Coronary artery (tissue), 2 donors: ENCODE data around the gene NTN4.
A peak's percentile ranks its signal among the peaks of the same experiment; 100 is the strongest.

ENCODE experiments used
- DNase-seq: peaks from one replicate; pipeline ENCODE4 v3.0.0-alpha.2; 2017; ENCODE audit warnings: low spot score
- H3K27ac ChIP-seq, 2 donors: fragments of 200-600 bp; sonication (generic); one replicate each; pipeline ENCODE4 v1.5.1; 2016 to 2019
- H3K4me3 ChIP-seq: fragments of 200-600 bp; sonication (generic); 2 replicates; pipeline ENCODE4 v1.5.1; 2016; ENCODE audit warnings: mild to moderate bottlenecking, moderate library complexity
- CTCF ChIP-seq: fragments of 200-600 bp; sonication (generic); IDR thresholded peaks from one replicate; pipeline ENCODE4 v1.5.1; 2019; ENCODE audit warnings: antibody characterized with exemption

Gene NTN4

GRCh38 chr12:95709152-95709551, 81.4 kb downstream of the NTN4 start:
- DNase-seq: no peak
- H3K4me3 ChIP-seq: no peak overlapping the region
- TF ChIP-seq CTCF: no peak
- H3K27ac ChIP-seq: no peak overlapping the region

- Histone ChIP-seq H3K27ac (peak overlapping the region in 1 of 2 donors; percentile 2), H3K4me3 (no peak overlapping the region)
- TF ChIP-seq CTCF: no peak
- DNase-seq: no peak
Measured at GRCh38 chr12:95705143-95705542, 85.4 kb downstream of the NTN4 start.

GRCh38 chr12:95703986-95704385, 86.6 kb downstream of the NTN4 start:
- Histone ChIP-seq H3K4me3 (no peak overlapping the region), H3K27ac (no peak overlapping the region)
- no peak for DNase-seq
- TF ChIP-seq CTCF: no peak

- H3K4me3 ChIP-seq: no peak overlapping the region
- H3K27ac ChIP-seq: peak overlapping the region in 1 of 2 donors; percentile 9
- DNase-seq: no peak
- TF ChIP-seq CTCF: no peak
Measured at GRCh38 chr12:95701722-95702418, 88.7 kb downstream of the NTN4 start.

- TF ChIP-seq CTCF: no peak
- H3K27ac ChIP-seq: peak overlapping the region; percentile 6 to 9
- no peak for DNase-seq
- no peak overlapping the region for H3K4me3 ChIP-seq
Measured at GRCh38 chr12:95701275-95701674, 89.3 kb downstream of the NTN4 start.

- no peak for DNase-seq
- Histone ChIP-seq H3K27ac (peak overlapping the region in 1 of 2 donors; percentile 72), H3K4me3 (no peak overlapping the region)
- TF ChIP-seq CTCF: no peak
Measured at GRCh38 chr12:95700316-95700785, 90.2 kb downstream of the NTN4 start.

GRCh38 chr12:95699579-95699978, 91.0 kb downstream of the NTN4 start:
- TF ChIP-seq CTCF: no peak
- no peak for DNase-seq
- Histone ChIP-seq H3K4me3 (no peak overlapping the region), H3K27ac (peak overlapping the region; percentile 65 to 74)
